Endothelial cell of umbilical vein (primary cell): ENCODE results near the gene AMN. TPM values are rescaled to one million over a fixed set of nuclear protein-coding genes. Genes with fewer than 3 reads are reported as not detected.

Experiments used
- BruUV-seq: library from RNA; stranded (reverse); fragments of 400-500 nt; replicated peaks from 2 replicates; lab custom pipeline; 2021; lab: Mats Ljungman, UMichigan
- CTCF ChIA-PET: fragments of 300-600, 350-600 bp; sonication (Branson Sonifier 250); formaldehyde crosslinking; loops from one replicate; lab custom pipeline; 2021; ENCODE audit warnings: antibody characterized with exemption, inconsistent platforms; lab: Charles Lee
- POLR2A ChIA-PET: fragments of 300-600, 350-600 bp; sonication (Branson Sonifier 250); formaldehyde crosslinking; loops from one replicate; lab custom pipeline; 2021; ENCODE audit warnings: antibody characterized with exemption, inconsistent platforms; lab: Charles Lee
- DNase-seq: peaks from one replicate; pipeline ENCODE4 v3.0.0-alpha.2; 2011; ENCODE audit warnings: low read depth, low spot score
- FAIRE-seq: peaks from 2 replicates; lab custom pipeline; 2011; peaks lifted over from hg19 to GRCh38; lab: Jason Lieb, UNC
- H2AFZ ChIP-seq: 2 replicates; pipeline ENCODE4 v1.6.0; 2012; ENCODE audit warnings: low read depth, low read length, control low read depth, inconsistent platforms
- H3K27ac ChIP-seq: 2 replicates; pipeline ENCODE4 v1.5.1; 2011; ENCODE audit warnings: low read depth, mild to moderate bottlenecking, control low read depth, low read length, moderate library complexity; ENCODE audit not compliant: insufficient read depth
- H3K27me3 ChIP-seq, 2 experiments: 2 replicates each; pipeline versions ENCODE4 v1.6.0 to v1.6.1; 2011; ENCODE audit warnings: low read length in 2 of 2, mixed read lengths in 1 of 2; ENCODE audit not compliant: control insufficient read depth in 2 of 2, insufficient read depth in 2 of 2
- H3K36me3 ChIP-seq, 2 experiments: 2 replicates in 1 of 2; 3 replicates in 1 of 2; pipeline ENCODE4 v1.5.1; 2011; ENCODE audit warnings: low read length in 2 of 2, mild to moderate bottlenecking in 1 of 2, moderate library complexity in 1 of 2; ENCODE audit not compliant: control insufficient read depth in 2 of 2, insufficient read depth in 2 of 2; ENCODE audit errors: extremely low read depth in 1 of 2
- H3K4me1 ChIP-seq: 3 replicates; pipeline ENCODE4 v1.5.1; 2011; ENCODE audit warnings: mild to moderate bottlenecking, low read length; ENCODE audit not compliant: control insufficient read depth, insufficient read depth; ENCODE audit errors: extremely low read depth
- H3K4me2 ChIP-seq: 2 replicates; pipeline ENCODE4 v1.6.1; 2011; ENCODE audit warnings: low read length, control low read depth, mixed read lengths; ENCODE audit not compliant: insufficient read depth
- H3K4me3 ChIP-seq, 3 experiments: fragments of 200-600 bp in 1 of 3; sonication (generic), shearing (Covaris generic) in 1 of 3; replicated peaks in 1 of 3; 2 replicates each; pipeline ENCODE4 v1.5.1; 2011 to 2016; ENCODE audit warnings: control low read depth in 3 of 3, low read length in 3 of 3, mild to moderate bottlenecking in 2 of 3, inconsistent platforms in 1 of 3, low read depth in 1 of 3, moderate library complexity in 1 of 3; ENCODE audit not compliant: insufficient read depth in 1 of 3
- H3K79me2 ChIP-seq: 2 replicates; pipeline ENCODE4 v1.6.0; 2012; ENCODE audit warnings: low read length, inconsistent platforms; ENCODE audit not compliant: control insufficient read depth, insufficient read depth
- H3K9ac ChIP-seq: replicated peaks from 2 replicates; pipeline ENCODE3; 2011; ENCODE audit warnings: low read length, control low read depth; ENCODE audit not compliant: insufficient read depth; ENCODE audit errors: extremely low read depth
- H3K9me1 ChIP-seq: replicated peaks from 3 replicates; pipeline ENCODE4 v1.6.0; 2011; ENCODE audit warnings: mild to moderate bottlenecking, low read length; ENCODE audit not compliant: control insufficient read depth, insufficient read depth; ENCODE audit errors: extremely low read depth
- H3K9me3 ChIP-seq: replicated peaks from 2 replicates; pipeline ENCODE4 v1.5.1; 2012; ENCODE audit warnings: low read length, inconsistent platforms; ENCODE audit not compliant: control insufficient read depth, insufficient read depth
- H4K20me1 ChIP-seq: replicated peaks from 2 replicates; pipeline ENCODE3; 2011; ENCODE audit warnings: mild to moderate bottlenecking, low read length; ENCODE audit not compliant: control insufficient read depth, insufficient read depth; ENCODE audit errors: extremely low read depth
- CTCF ChIP-seq, 2 donors: IDR thresholded peaks; 1 replicate in 1 of 2; 2 replicates in 1 of 2; pipeline ENCODE4 v1.5.1; 2011; ENCODE audit warnings: low read length in 2 of 2, mild to moderate bottlenecking in 2 of 2, moderate library complexity in 2 of 2, control low read depth in 1 of 2, inconsistent platforms in 1 of 2, low read depth in 1 of 2; ENCODE audit not compliant: insufficient read depth in 1 of 2; ENCODE audit errors: extremely low read depth in 1 of 2
- EZH2 ChIP-seq: IDR thresholded peaks from 2 replicates; pipeline ENCODE4 v1.6.1; 2012; ENCODE audit warnings: borderline replicate concordance, low read depth, mild to moderate bottlenecking, moderate library complexity, low read length, inconsistent platforms; ENCODE audit not compliant: severe bottlenecking
- FOS ChIP-seq: IDR thresholded peaks from 2 replicates; pipeline ENCODE4 v1.6.1; 2011; ENCODE audit warnings: mild to moderate bottlenecking, low read length, moderate library complexity, borderline replicate concordance; ENCODE audit not compliant: insufficient read depth
- POLR2AphosphoS5 ChIP-seq: IDR thresholded peaks from 2 replicates; pipeline ENCODE4 v1.6.1; 2012; ENCODE audit warnings: low read depth, mild to moderate bottlenecking, control low read depth, low read length, moderate library complexity; ENCODE audit not compliant: insufficient read depth
- dilution Hi-C: fragments of 300-500 bp; cut with MboI; formaldehyde crosslinking; loops from one replicate; pipeline ENCODE4 v1.15.0; 2019; ENCODE audit warnings: low sequenced_read_pairs; ENCODE audit not compliant: extremely low pct_ligation_motif_present
- intact Hi-C: fragments of 100-400 bp; cut with micrococcal nuclease; formaldehyde crosslinking; loops from one replicate; pipeline ENCODE4 v1.10.0; 2022
- polyA plus RNA-seq, 4 experiments: library from polyadenylated mRNA; depleted of rRNA in 3 of 4; stranded (reverse) in 3 of 4; unstranded in 1 of 4; fragments of >200 nt; gene quantifications; 2 replicates each; pipeline versions ENCODE4 v1.2.1 to v1.2.3, GENCODE V29; 2011 to 2012; ENCODE audit warnings: missing spikeins in 1 of 4
- total RNA-seq: library from RNA; stranded (reverse); gene quantifications from 2 replicates; pipeline ENCODE4 v1.2.3, GENCODE V29; 2021
- TF ChIP-seq, protein P1 (sequence below): IDR thresholded peaks from 2 replicates; pipeline ENCODE4 v1.6.1; 2011; ENCODE audit not compliant: insufficient read depth, insufficient read length

The AMN gene
- total and polyA plus RNA-seq, 2 donors (not counting 3 experiments of a cell fraction or from before 2014, with no cell fraction given): 0.03 TPM; not detected in 1

- DNase-seq (no peak), FAIRE-seq (no peak)
- peaks cover 3 to 26% of the 10 kb centered on the region in 2 experiments for H3K36me3 ChIP-seq
- no peaks in the 10 kb centered on the region for H3K79me2 ChIP-seq
- BruUV-seq: no TSS peak
- H3K27me3 ChIP-seq: peaks cover 13 to 20% of the 10 kb centered on the region in 2 experiments
- POLR2A ChIA-PET: no interaction called here
- no peaks in the 10 kb centered on the region for H3K9me3 ChIP-seq
- no peaks in the 10 kb centered on the region for H4K20me1 ChIP-seq
- H3K4me1 ChIP-seq: peaks cover 7% of the 10 kb centered on the region
- dilution Hi-C loops (no loop called here), intact Hi-C loops (no loop called here)
- no peaks in the 10 kb centered on the region for H3K9me1 ChIP-seq
- H3K27ac ChIP-seq: no peak overlapping the region
- H3K4me3 ChIP-seq: no peak overlapping the region
- CTCF ChIA-PET: interaction anchor here (1.5 kb wide), 1 partner anchor 239 kb away, joined by 3 read pairs; no protein-coding TSS in a partner anchor
- H3K9ac ChIP-seq: no peak overlapping the region
- no peak overlapping the region for H3K4me2 ChIP-seq
- no peak for TF ChIP-seq CTCF (IDR thresholded peaks at IDR 0.05; ENCODE audit: extremely low read depth in 1 of 2, insufficient read depth in 1 of 2, low read depth in 1 of 2, low read length in 2 of 2)
- TF ChIP-seq POLR2AphosphoS5: no peak
- TF ChIP-seq FOS: no peak
- TF ChIP-seq, protein P1, sequence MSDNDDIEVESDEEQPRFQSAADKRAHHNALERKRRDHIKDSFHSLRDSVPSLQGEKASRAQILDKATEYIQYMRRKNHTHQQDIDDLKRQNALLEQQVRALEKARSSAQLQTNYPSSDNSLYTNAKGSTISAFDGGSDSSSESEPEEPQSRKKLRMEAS: no peak
- no peak for TF ChIP-seq EZH2
- no peak overlapping the region for H2AFZ ChIP-seq
These were observed 11.3 kb downstream of the AMN start for GRCh38 chr14:102933618-102934231.
